Suprapubic skin (tissue), 4 donors: Measurements from ENCODE around the gene FANCE.

ENCODE experiments used
- EP300 ChIP-seq: sonication (generic); formaldehyde crosslinking; IDR thresholded peaks from one replicate; pipeline ENCODE4 v1.6.1; 2017; ENCODE audit warnings: antibody characterized with exemption
- POLR2A ChIP-seq, 2 donors: fragments of 450-650 bp; IDR thresholded peaks; one replicate each; pipeline ENCODE4 v1.6.1; 2017; ENCODE audit warnings: antibody characterized with exemption in 2 of 2, mild to moderate bottlenecking in 2 of 2, moderate library complexity in 2 of 2
- POLR2AphosphoS5 ChIP-seq, 3 donors: sonication (generic); formaldehyde crosslinking; IDR thresholded peaks; one replicate each; pipeline ENCODE4 v1.6.1; 2017; ENCODE audit warnings: antibody characterized with exemption in 3 of 3
- TF ChIP-seq, protein P1 (sequence below), 2 donors: fragments of 200-600 bp in 1 of 2; fragments of 450-650 bp in 1 of 2; sonication (generic) in 1 of 2; IDR thresholded peaks; one replicate each; pipeline ENCODE4 v1.5.1; 2016 to 2019; ENCODE audit warnings: antibody characterized with exemption in 2 of 2, mild to moderate bottlenecking in 1 of 2, moderate library complexity in 1 of 2

DNA sequence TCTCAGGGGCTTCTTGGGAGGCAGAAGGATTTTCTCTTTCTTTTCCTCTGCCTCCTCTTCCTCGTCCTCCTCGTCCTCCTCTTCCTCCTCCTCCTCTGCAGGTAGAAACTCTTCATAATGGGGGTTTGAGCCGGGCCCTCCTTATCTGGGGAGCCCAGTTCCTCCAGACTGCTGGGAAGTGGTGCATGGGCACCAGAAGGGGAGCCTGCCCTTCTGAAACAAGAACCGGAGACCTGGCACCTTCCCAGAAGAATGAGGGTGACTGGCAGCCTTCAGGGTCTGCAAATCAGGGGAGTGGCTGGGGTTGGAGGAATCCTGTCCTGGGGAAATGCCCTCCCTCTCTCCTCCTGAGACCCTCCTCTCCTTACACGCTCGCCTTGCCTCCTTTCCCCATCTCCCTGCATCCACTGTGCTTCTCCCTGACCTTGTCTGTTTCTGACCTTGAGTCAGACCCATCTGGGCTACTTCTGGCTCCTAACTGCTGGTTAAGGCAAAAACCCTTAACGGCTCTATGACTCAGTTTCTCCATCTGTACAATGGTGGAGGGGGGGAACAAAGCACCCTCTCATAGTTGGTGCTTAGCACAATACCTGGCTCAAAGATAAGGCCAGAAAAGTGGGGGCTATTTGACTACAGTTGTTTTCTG lies 58.9 kb downstream of the FANCE start:
- TF ChIP-seq, protein P1, sequence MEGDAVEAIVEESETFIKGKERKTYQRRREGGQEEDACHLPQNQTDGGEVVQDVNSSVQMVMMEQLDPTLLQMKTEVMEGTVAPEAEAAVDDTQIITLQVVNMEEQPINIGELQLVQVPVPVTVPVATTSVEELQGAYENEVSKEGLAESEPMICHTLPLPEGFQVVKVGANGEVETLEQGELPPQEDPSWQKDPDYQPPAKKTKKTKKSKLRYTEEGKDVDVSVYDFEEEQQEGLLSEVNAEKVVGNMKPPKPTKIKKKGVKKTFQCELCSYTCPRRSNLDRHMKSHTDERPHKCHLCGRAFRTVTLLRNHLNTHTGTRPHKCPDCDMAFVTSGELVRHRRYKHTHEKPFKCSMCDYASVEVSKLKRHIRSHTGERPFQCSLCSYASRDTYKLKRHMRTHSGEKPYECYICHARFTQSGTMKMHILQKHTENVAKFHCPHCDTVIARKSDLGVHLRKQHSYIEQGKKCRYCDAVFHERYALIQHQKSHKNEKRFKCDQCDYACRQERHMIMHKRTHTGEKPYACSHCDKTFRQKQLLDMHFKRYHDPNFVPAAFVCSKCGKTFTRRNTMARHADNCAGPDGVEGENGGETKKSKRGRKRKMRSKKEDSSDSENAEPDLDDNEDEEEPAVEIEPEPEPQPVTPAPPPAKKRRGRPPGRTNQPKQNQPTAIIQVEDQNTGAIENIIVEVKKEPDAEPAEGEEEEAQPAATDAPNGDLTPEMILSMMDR (IDR thresholded peaks at IDR 0.05), result no peak
- TF ChIP-seq POLR2AphosphoS5 (IDR thresholded peaks at IDR 0.05), result no peak
- no peak for TF ChIP-seq EP300
- TF ChIP-seq POLR2A (IDR thresholded peaks at IDR 0.05), result no peak
